Measurements from ENCODE around the gene LRRFIP1.

- TF ChIP-seq POLR2A (IDR thresholded peaks at IDR 0.05): no peak
- peak in 4 of 6 experiments; percentile 17 to 49 (median 36) for TF ChIP-seq CTCF (IDR thresholded peaks at IDR 0.05)
These were observed 116.3 kb downstream of the LRRFIP1 start for GRCh38 chr2:237743561-237744269.

Data from esophagus squamous epithelium (tissue), 4 donors.